Measurements from ENCODE around the gene INSYN2B. TPM values are rescaled to one million over a fixed set of nuclear protein-coding genes. Genes with fewer than 3 reads are reported as not detected.

INSYN2B gene
- total RNA-seq, 1 donor from 2014 or later = 0.35 TPM

GRCh38 chr5:170012622-170013021 is 32.3 kb upstream of the INSYN2B start:
- DNase-seq (ENCODE audit: low read depth, low spot score) = no peak
- Mint-ChIP-seq H3K4me3 (no peak overlapping the region), H3K9me3 (peaks cover 3% of the 10 kb centered on the region), H3K4me1 (no peaks in the 10 kb centered on the region), H3K36me3 (ENCODE audit: low read depth) (no peaks in the 10 kb centered on the region), H3K27me3 (ENCODE audit: low read depth) (peaks cover 4% of the 10 kb centered on the region), H3K27ac (ENCODE audit: unreplicated experiment) (no peak overlapping the region)
- no peak for TF ChIP-seq CTCF (conservative IDR thresholded peaks at IDR 0.05)

- TF ChIP-seq CTCF (conservative IDR thresholded peaks at IDR 0.05) = no peak
- Mint-ChIP-seq H3K4me1 (no peaks in the 10 kb centered on the region), H3K9me3 (peaks cover 3% of the 10 kb centered on the region), H3K4me3 (no peak overlapping the region), H3K27ac (ENCODE audit: unreplicated experiment) (no peak overlapping the region), H3K27me3 (ENCODE audit: low read depth) (peaks cover 4% of the 10 kb centered on the region), H3K36me3 (ENCODE audit: low read depth) (no peaks in the 10 kb centered on the region)
- no peak for DNase-seq (ENCODE audit: low read depth, low spot score)
These were observed 31.5 kb upstream of the INSYN2B start for GRCh38 chr5:170011751-170012150.

- H3K36me3 Mint-ChIP-seq (ENCODE audit: low read depth) = no peaks in the 10 kb centered on the region
- peaks cover 4% of the 10 kb centered on the region for H3K27me3 Mint-ChIP-seq (ENCODE audit: low read depth)
- no peak overlapping the region for H3K27ac Mint-ChIP-seq (ENCODE audit: unreplicated experiment)
These were observed 30.3 kb upstream of the INSYN2B start for GRCh38 chr5:170010595-170010994.

GRCh38 chr5:170008376-170008775 is 28.1 kb upstream of the INSYN2B start:
- DNase-seq (ENCODE audit: low read depth, low spot score) = no peak
- no peak for TF ChIP-seq CTCF (conservative IDR thresholded peaks at IDR 0.05)
- no peaks in the 10 kb centered on the region for H3K36me3 Mint-ChIP-seq (ENCODE audit: low read depth)
- no peaks in the 10 kb centered on the region for H3K4me1 Mint-ChIP-seq
- no peak overlapping the region for H3K4me3 Mint-ChIP-seq
- peaks cover 4% of the 10 kb centered on the region for H3K27me3 Mint-ChIP-seq (ENCODE audit: low read depth)
- H3K9me3 Mint-ChIP-seq = peaks cover 3% of the 10 kb centered on the region
- no peak overlapping the region for H3K27ac Mint-ChIP-seq (ENCODE audit: unreplicated experiment)

More at GRCh38 chr5:170010595-170010994, 30.3 kb upstream of the INSYN2B start:
- H3K4me1 Mint-ChIP-seq = no peaks in the 10 kb centered on the region
- peaks cover 3% of the 10 kb centered on the region for H3K9me3 Mint-ChIP-seq
- no peak overlapping the region for H3K4me3 Mint-ChIP-seq
- no peak for TF ChIP-seq CTCF (conservative IDR thresholded peaks at IDR 0.05)
- no peak for DNase-seq (ENCODE audit: low read depth, low spot score)

- no peak for TF ChIP-seq CTCF (conservative IDR thresholded peaks at IDR 0.05)
- DNase-seq (ENCODE audit: low read depth, low spot score) = no peak
- Mint-ChIP-seq H3K4me3 (no peak overlapping the region), H3K36me3 (ENCODE audit: low read depth) (no peaks in the 10 kb centered on the region), H3K4me1 (no peaks in the 10 kb centered on the region), H3K27me3 (ENCODE audit: low read depth) (no peaks in the 10 kb centered on the region), H3K9me3 (no peaks in the 10 kb centered on the region), H3K27ac (ENCODE audit: unreplicated experiment) (no peak overlapping the region)
These were observed 25.7 kb upstream of the INSYN2B start for GRCh38 chr5:170006021-170006420.

GRCh38 chr5:170000155-170000554 is 19.9 kb upstream of the INSYN2B start:
- no peaks in the 10 kb centered on the region for H3K36me3 Mint-ChIP-seq (ENCODE audit: low read depth)
- H3K27ac Mint-ChIP-seq (ENCODE audit: unreplicated experiment) = no peak overlapping the region
- H3K9me3 Mint-ChIP-seq = no peaks in the 10 kb centered on the region
- no peaks in the 10 kb centered on the region for H3K27me3 Mint-ChIP-seq (ENCODE audit: low read depth)
- H3K4me3 Mint-ChIP-seq = no peak overlapping the region
- no peak for TF ChIP-seq CTCF (conservative IDR thresholded peaks at IDR 0.05)
- no peak for DNase-seq (ENCODE audit: low read depth, low spot score)
- H3K4me1 Mint-ChIP-seq = no peaks in the 10 kb centered on the region
